HG03460 (cell line): Measurements from ENCODE around the gene PGM2.

Source experiments
- ATAC-seq: cut with Tn5 transposase; IDR thresholded peaks from one replicate; pipeline ENCODE4 v1.9.1; 2021; ENCODE audit not compliant: unreplicated experiment

PGM2 gene

GRCh38 chr4:37896206-37896860, 69.8 kb downstream of the PGM2 start:
- ATAC-seq, result no peak

- no peak for ATAC-seq
Observed at GRCh38 chr4:37902212-37902611, 75.7 kb downstream of the PGM2 start.

GRCh38 chr4:37902738-37903693, 76.5 kb downstream of the PGM2 start:
- no peak for ATAC-seq

GRCh38 chr4:37903901-37904300, 77.4 kb downstream of the PGM2 start:
- no peak for ATAC-seq

- ATAC-seq, result no peak
Observed at GRCh38 chr4:37904824-37905223, 78.3 kb downstream of the PGM2 start.

GRCh38 chr4:37905533-37906169, 79.2 kb downstream of the PGM2 start:
- no peak for ATAC-seq

- ATAC-seq, result no peak
Observed at GRCh38 chr4:37908488-37909331, 82.2 kb downstream of the PGM2 start.

GRCh38 chr4:37909332-37910090, 83.0 kb downstream of the PGM2 start:
- ATAC-seq, result no peak

GRCh38 chr4:37910091-37910486, 83.6 kb downstream of the PGM2 start:
- no peak for ATAC-seq
